SK-N-MC (cell line): ENCODE data around the gene IL1R1.

ENCODE experiments used
- EZH2 ChIP-seq: fragments of 200-600 bp; sonication (generic); IDR thresholded peaks from one replicate; pipeline ENCODE4 v1.6.1; 2017; ENCODE audit warnings: antibody characterized with exemption
- FOXP2 ChIP-seq: optimal IDR thresholded peaks from 2 replicates; pipeline ENCODE3; 2011; ENCODE audit warnings: mild to moderate bottlenecking, moderate library complexity; ENCODE audit not compliant: insufficient read depth; ENCODE audit errors: extremely low read length, control extremely low read depth
- POLR2AphosphoS5 ChIP-seq: IDR thresholded peaks from 2 replicates; pipeline ENCODE4 v1.6.1; 2012; ENCODE audit warnings: mild to moderate bottlenecking, low read depth, low read length, borderline replicate concordance

GRCh38 chr2:102209474-102209873, 66.9 kb downstream of the IL1R1 start:
- TF ChIP-seq EZH2 = no peak
- TF ChIP-seq POLR2AphosphoS5 = no peak
- no peak for TF ChIP-seq FOXP2
